HG03095 (cell line): Measurements from ENCODE around the gene ADGRV1.

ENCODE experiments used
- ATAC-seq: cut with Tn5 transposase; IDR thresholded peaks from one replicate; pipeline ENCODE4 v1.9.1; 2021; ENCODE audit warnings: moderate library complexity; ENCODE audit not compliant: unreplicated experiment

Gene ADGRV1

GRCh38 chr5:90865180-90865579 lies 306.6 kb downstream of the ADGRV1 start:
- no peak for ATAC-seq

- no peak for ATAC-seq
Observed at GRCh38 chr5:90866333-90866732, 307.7 kb downstream of the ADGRV1 start.

- ATAC-seq, result no peak
Observed at GRCh38 chr5:90866915-90867731, 308.5 kb downstream of the ADGRV1 start.

- no peak for ATAC-seq
Observed at GRCh38 chr5:90868799-90869198, 310.2 kb downstream of the ADGRV1 start.

- no peak for ATAC-seq
Observed at GRCh38 chr5:90871391-90871991, 312.9 kb downstream of the ADGRV1 start.

GRCh38 chr5:90873033-90873517 lies 314.5 kb downstream of the ADGRV1 start:
- no peak for ATAC-seq

- no peak for ATAC-seq
Observed at GRCh38 chr5:90874066-90874465, 315.5 kb downstream of the ADGRV1 start.

GRCh38 chr5:90875456-90875855 lies 316.9 kb downstream of the ADGRV1 start:
- ATAC-seq, result no peak

GRCh38 chr5:90876366-90876765 lies 317.8 kb downstream of the ADGRV1 start:
- ATAC-seq, result no peak

GRCh38 chr5:90877049-90877448 lies 318.5 kb downstream of the ADGRV1 start:
- ATAC-seq, result no peak

- no peak for ATAC-seq
Observed at GRCh38 chr5:90878081-90878480, 319.5 kb downstream of the ADGRV1 start.

GRCh38 chr5:90878549-90879196 lies 320.1 kb downstream of the ADGRV1 start:
- no peak for ATAC-seq

- ATAC-seq, result no peak
Observed at GRCh38 chr5:90881626-90882150, 323.1 kb downstream of the ADGRV1 start.

GRCh38 chr5:90882448-90882847 lies 323.9 kb downstream of the ADGRV1 start:
- no peak for ATAC-seq

- ATAC-seq, result no peak
Observed at GRCh38 chr5:90885180-90885868, 326.7 kb downstream of the ADGRV1 start.

GRCh38 chr5:90886381-90886780 lies 327.8 kb downstream of the ADGRV1 start:
- no peak for ATAC-seq

GRCh38 chr5:90888511-90889324 lies 330.1 kb downstream of the ADGRV1 start:
- no peak for ATAC-seq

- ATAC-seq, result no peak
Observed at GRCh38 chr5:90889325-90889600, 330.7 kb downstream of the ADGRV1 start.

GRCh38 chr5:90890180-90890579 lies 331.6 kb downstream of the ADGRV1 start:
- ATAC-seq, result no peak

- no peak for ATAC-seq
Observed at GRCh38 chr5:90894866-90895420, 336.3 kb downstream of the ADGRV1 start.
